Measurements from ENCODE around the gene PHOSPHO2. TPM values are rescaled to one million over a fixed set of nuclear protein-coding genes. Genes with fewer than 3 reads are reported as not detected.

The PHOSPHO2 gene
- total RNA-seq, 4 donors from 2014 or later = 4.4 to 10.7 (median 6.7) TPM

GRCh38 chr2:169672406-169672805, 21.9 kb upstream of the PHOSPHO2 start:
- 91% methylated on average over 5 of the region's 6 CpGs; no CpG with 5 or more reads in 1 of the 2 donors for WGBS, 2 donors (ENCODE audit: low coverage in 1 of 2)
- Histone ChIP-seq H3K27me3 (no peaks in the 10 kb centered on the region), H3K27ac (no peak overlapping the region), H3K4me3 (no peak overlapping the region), H3K9me3 (no peaks in the 10 kb centered on the region), H3K4me1 (no peaks in the 10 kb centered on the region), H3K36me3 (no peaks in the 10 kb centered on the region)
- TF ChIP-seq POLR2AphosphoS5 (IDR thresholded peaks at IDR 0.05) (no peak), CTCF (IDR thresholded peaks at IDR 0.05) (no peak), POLR2A (IDR thresholded peaks at IDR 0.05) (no peak), EP300 (IDR thresholded peaks at IDR 0.05) (no peak)
- ATAC-seq = no peak

DNA sequence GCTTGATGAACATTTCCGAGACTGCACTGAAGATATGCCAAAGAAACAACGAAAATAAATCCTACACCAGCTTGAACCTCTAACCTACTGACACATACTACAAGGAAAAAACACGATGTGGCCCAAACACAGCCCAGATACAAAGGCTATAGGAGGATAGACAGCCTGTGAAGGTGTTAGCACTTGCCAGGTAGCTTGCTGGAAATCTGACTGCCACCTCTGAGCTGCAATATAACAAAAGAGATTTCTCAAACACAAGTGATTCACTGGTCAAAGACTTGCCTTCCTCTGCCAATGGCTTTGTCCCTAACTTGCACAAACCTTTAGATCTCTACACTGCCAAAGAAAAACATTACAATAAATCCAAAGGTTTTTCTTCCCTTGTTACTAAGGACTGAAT, 21.2 kb upstream of the PHOSPHO2 start:
- Histone ChIP-seq H3K4me1 (no peaks in the 10 kb centered on the region), H3K9me3 (no peaks in the 10 kb centered on the region), H3K4me3 (no peak overlapping the region), H3K36me3 (no peaks in the 10 kb centered on the region), H3K27ac (no peak overlapping the region), H3K27me3 (no peaks in the 10 kb centered on the region)
- ATAC-seq = no peak
- WGBS, 2 donors (ENCODE audit: low coverage in 1 of 2) = 61 to 83% methylated on average over 3 of the region's 3 CpGs
- no peak for TF ChIP-seq EP300 (IDR thresholded peaks at IDR 0.05)
- TF ChIP-seq POLR2AphosphoS5 (IDR thresholded peaks at IDR 0.05) = no peak
- no peak for TF ChIP-seq CTCF (IDR thresholded peaks at IDR 0.05)
- no peak for TF ChIP-seq POLR2A (IDR thresholded peaks at IDR 0.05)

GRCh38 chr2:169673921-169674320, 20.3 kb upstream of the PHOSPHO2 start:
- Histone ChIP-seq H3K27ac (no peak overlapping the region), H3K4me1 (no peaks in the 10 kb centered on the region), H3K36me3 (no peaks in the 10 kb centered on the region), H3K9me3 (no peaks in the 10 kb centered on the region), H3K27me3 (no peaks in the 10 kb centered on the region), H3K4me3 (no peak overlapping the region)
- no peak for ATAC-seq
- TF ChIP-seq EP300 (IDR thresholded peaks at IDR 0.05) = no peak
- TF ChIP-seq POLR2A (IDR thresholded peaks at IDR 0.05) = no peak
- TF ChIP-seq CTCF (IDR thresholded peaks at IDR 0.05) = no peak
- no peak for TF ChIP-seq POLR2AphosphoS5 (IDR thresholded peaks at IDR 0.05)
- 86 to 100% methylated on average over 2 of the region's 2 CpGs for WGBS, 2 donors (ENCODE audit: low coverage in 1 of 2)

GRCh38 chr2:169676357-169676756, 17.9 kb upstream of the PHOSPHO2 start:
- no peak for ATAC-seq
- H3K27ac ChIP-seq = no peak overlapping the region
- 55 to 63% methylated on average over 3 of the region's 3 CpGs for WGBS, 2 donors (ENCODE audit: low coverage in 1 of 2)
- no peaks in the 10 kb centered on the region for H3K36me3 ChIP-seq
- H3K27me3 ChIP-seq = no peaks in the 10 kb centered on the region
- no peaks in the 10 kb centered on the region for H3K4me1 ChIP-seq
- H3K9me3 ChIP-seq = no peaks in the 10 kb centered on the region
- TF ChIP-seq POLR2AphosphoS5 (IDR thresholded peaks at IDR 0.05) = no peak
- TF ChIP-seq CTCF (IDR thresholded peaks at IDR 0.05) = no peak
- no peak overlapping the region for H3K4me3 ChIP-seq

- Histone ChIP-seq H3K9me3 (no peaks in the 10 kb centered on the region), H3K4me3 (no peak overlapping the region), H3K4me1 (no peaks in the 10 kb centered on the region), H3K27ac (no peak overlapping the region), H3K36me3 (no peaks in the 10 kb centered on the region), H3K27me3 (no peaks in the 10 kb centered on the region)
- ATAC-seq = no peak
- no peak for TF ChIP-seq CTCF (IDR thresholded peaks at IDR 0.05)
- TF ChIP-seq POLR2AphosphoS5 (IDR thresholded peaks at IDR 0.05) = no peak
- TF ChIP-seq POLR2A (IDR thresholded peaks at IDR 0.05) = no peak
- TF ChIP-seq EP300 (IDR thresholded peaks at IDR 0.05) = no peak
- WGBS, 2 donors (ENCODE audit: low coverage in 1 of 2) = 60 to 90% methylated on average over 1 to 5 of the region's 6 CpGs
Measured at GRCh38 chr2:169676850-169677249, 17.4 kb upstream of the PHOSPHO2 start.
